Subcutaneous preadipocyte (primary cell): ENCODE data around the gene MFSD6. TPM values are rescaled to one million over a fixed set of nuclear protein-coding genes. Genes with fewer than 3 reads are reported as not detected.

Experiments used
- total RNA-seq: library from RNA; depleted of rRNA; stranded (reverse); fragments of >200 nt; gene quantifications from 2 replicates; pipeline ENCODE4 v1.2.3, GENCODE V29; 2012

Gene MFSD6
- total RNA-seq: 5.1 and 5.7 TPM in 2 replicates

GRCh38 chr2:190407662-190408537 is at the start of gene MFSD6:
TSS of gene MFSD6 (plus strand) at chr2:190408355. CDS start at chr2:190436030, 27,675 bp downstream.

GRCh38 chr2:190534310-190535120 is 126.4 kb downstream of the MFSD6 start, which contains the start of gene NEMP2:
TSS of gene NEMP2 (minus strand) at chr2:190534722. CDS start at chr2:190534655, 67 bp downstream.

Other genes with a start within 250 kb of the MFSD6 start
- gene HIBCH, start 88.5 kb upstream of the MFSD6 start, total RNA-seq: 9.8 and 15.1 TPM in 2 replicates
- gene INPP1, start 64.8 kb upstream of the MFSD6 start, total RNA-seq: 10.7 and 15.8 TPM in 2 replicates
- 3.7 and 4.0 TPM in 2 replicates for gene NEMP2, start 126.4 kb downstream of the MFSD6 start, total RNA-seq
- gene NAB1, start 240.7 kb downstream of the MFSD6 start, total RNA-seq: 26.5 and 32.1 TPM in 2 replicates